CD4-positive, CD25-positive, alpha-beta regulatory T cell (primary cell): ENCODE data around the gene SH3GL2. TPM values are rescaled to one million over a fixed set of nuclear protein-coding genes. Genes with fewer than 3 reads are reported as not detected.

ENCODE experiments used
- ATAC-seq, 2 donors: fragments of 150-1000 bp; cut with Tn5 transposase; one replicate each; pipeline ENCODE4 v1.10.0; 2021; ENCODE audit warnings: low read depth in 2 of 2, moderate number of reproducible peaks in 2 of 2, moderate library complexity in 1 of 2
- DNase-seq, 3 donors: peaks; one replicate each; pipeline versions ENCODE4 v3.0.0 to v3.0.0-alpha.2; 2012 to 2022; ENCODE audit warnings: mixed read lengths in 1 of 3
- H3K27ac ChIP-seq: one replicate; pipeline ENCODE4 v1.7.0; 2013; ENCODE audit warnings: mild to moderate bottlenecking, low read length; ENCODE audit not compliant: insufficient read depth, poor library complexity, severe bottlenecking
- H3K27me3 ChIP-seq: one replicate; pipeline ENCODE4 v1.7.0; 2013; ENCODE audit warnings: low read length; ENCODE audit not compliant: control insufficient read depth, insufficient read depth
- H3K36me3 ChIP-seq: one replicate; pipeline ENCODE4 v1.7.0; 2013; ENCODE audit warnings: mild to moderate bottlenecking, low read length, moderate library complexity; ENCODE audit not compliant: control insufficient read depth, insufficient read depth
- H3K4me1 ChIP-seq: 2 replicates; pipeline ENCODE4 v1.7.0; 2013; ENCODE audit warnings: mild to moderate bottlenecking, low read length; ENCODE audit not compliant: insufficient read depth, control insufficient read depth, poor library complexity, severe bottlenecking
- H3K4me3 ChIP-seq: one replicate; pipeline ENCODE4 v1.7.0; 2013; ENCODE audit warnings: low read depth, mild to moderate bottlenecking, low read length, moderate library complexity
- H3K9me3 ChIP-seq, 2 experiments: 1 replicate in 1 of 2; 2 replicates in 1 of 2; pipeline ENCODE4 v1.7.0; 2013; ENCODE audit warnings: low read length in 2 of 2, mild to moderate bottlenecking in 1 of 2, moderate library complexity in 1 of 2; ENCODE audit not compliant: control insufficient read depth in 2 of 2
- H3K27ac Mint-ChIP-seq, 3 donors: one replicate each; pipeline ENCODE4 v1.8.0; 2020 to 2022; ENCODE audit warnings: mild to moderate bottlenecking in 3 of 3, mixed read lengths in 3 of 3, moderate library complexity in 2 of 3
- H3K27me3 Mint-ChIP-seq: one replicate; pipeline ENCODE4 v1.8.0; 2022; ENCODE audit warnings: mild to moderate bottlenecking, mixed read lengths
- H3K36me3 Mint-ChIP-seq: one replicate; pipeline ENCODE4 v1.8.0; 2020; ENCODE audit warnings: mixed read lengths
- H3K4me1 Mint-ChIP-seq, 4 donors: one replicate each; pipeline ENCODE4 v1.8.0; 2020 to 2022; ENCODE audit warnings: mixed read lengths in 4 of 4, mild to moderate bottlenecking in 1 of 4
- H3K4me3 Mint-ChIP-seq, 4 donors: one replicate each; pipeline ENCODE4 v1.8.0; 2020 to 2022; ENCODE audit warnings: mild to moderate bottlenecking in 4 of 4, mixed read lengths in 4 of 4, moderate library complexity in 3 of 4
- H3K9me3 Mint-ChIP-seq, 7 donors: one replicate each; pipeline ENCODE4 v1.8.0; 2020 to 2022; ENCODE audit warnings: mixed read lengths in 7 of 7, mild to moderate bottlenecking in 3 of 7, moderate library complexity in 2 of 7
- polyA plus RNA-seq, 4 donors: library from polyadenylated mRNA; unstranded; fragments of 300-500 nt; fragmentation: Illumina TruSeq; gene quantifications; one replicate each; pipeline ENCODE4 v1.2.3, GENCODE V29; 2021
- total RNA-seq: library from RNA; stranded (reverse); gene quantifications from one replicate; pipeline ENCODE4 v1.2.3, GENCODE V29; 2022

SH3GL2 gene
- total and polyA plus RNA-seq, 5 donors from 2014 or later, result not detected

GRCh38 chr9:17734674-17735073, 155.8 kb downstream of the SH3GL2 start:
- no peak overlapping the region for H3K27ac ChIP-seq
- Mint-ChIP-seq H3K9me3 (peaks cover 0 to 19% (median 8%) of the 10 kb centered on the region in 7 donors), H3K36me3 (no peaks in the 10 kb centered on the region), H3K4me3 (no peak overlapping the region), H3K27ac (no peak overlapping the region), H3K27me3 (no peaks in the 10 kb centered on the region), H3K4me1 (no peaks in the 10 kb centered on the region)
- H3K4me1 ChIP-seq, result no peaks in the 10 kb centered on the region
- DNase-seq (no peak), ATAC-seq (no peak)
- H3K4me3 ChIP-seq, result no peak overlapping the region
- no peaks in the 10 kb centered on the region for H3K27me3 ChIP-seq
- no peaks in the 10 kb centered on the region for H3K9me3 ChIP-seq
- H3K36me3 ChIP-seq, result no peaks in the 10 kb centered on the region

DNA sequence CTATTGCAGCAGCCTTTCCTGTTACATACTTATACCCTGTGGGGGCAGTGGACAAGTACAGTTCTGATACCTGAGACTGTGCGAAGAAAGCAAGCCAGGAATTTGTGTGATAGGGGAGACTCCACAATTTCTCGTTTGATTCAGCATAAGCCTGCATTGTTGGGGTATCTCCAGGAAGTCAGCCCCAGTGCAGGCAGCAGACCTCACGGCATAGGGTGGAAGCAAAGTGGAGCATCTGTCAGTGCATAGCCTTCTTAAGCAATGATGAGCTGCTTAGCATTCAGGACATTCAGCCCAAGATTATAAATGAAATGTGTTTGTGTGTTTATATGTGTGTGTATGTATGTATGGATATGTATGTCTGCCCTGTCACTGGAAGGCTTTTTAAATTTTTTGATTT, 157.0 kb downstream of the SH3GL2 start:
- H3K4me3 ChIP-seq, result no peak overlapping the region
- no peak for DNase-seq
- H3K4me3 Mint-ChIP-seq, result no peak overlapping the region
- no peaks in the 10 kb centered on the region for H3K36me3 ChIP-seq
- H3K36me3 Mint-ChIP-seq, result no peaks in the 10 kb centered on the region
- no peaks in the 10 kb centered on the region for H3K9me3 ChIP-seq
- H3K27ac ChIP-seq, result no peak overlapping the region
- no peak for ATAC-seq
- H3K27me3 ChIP-seq, result no peaks in the 10 kb centered on the region
- H3K9me3 Mint-ChIP-seq, result peaks cover 0 to 18% (median 7%) of the 10 kb centered on the region in 7 donors
- H3K27me3 Mint-ChIP-seq, result no peaks in the 10 kb centered on the region
- H3K27ac Mint-ChIP-seq, result no peak overlapping the region
- no peaks in the 10 kb centered on the region for H3K4me1 ChIP-seq
- no peaks in the 10 kb centered on the region for H3K4me1 Mint-ChIP-seq

DNA sequence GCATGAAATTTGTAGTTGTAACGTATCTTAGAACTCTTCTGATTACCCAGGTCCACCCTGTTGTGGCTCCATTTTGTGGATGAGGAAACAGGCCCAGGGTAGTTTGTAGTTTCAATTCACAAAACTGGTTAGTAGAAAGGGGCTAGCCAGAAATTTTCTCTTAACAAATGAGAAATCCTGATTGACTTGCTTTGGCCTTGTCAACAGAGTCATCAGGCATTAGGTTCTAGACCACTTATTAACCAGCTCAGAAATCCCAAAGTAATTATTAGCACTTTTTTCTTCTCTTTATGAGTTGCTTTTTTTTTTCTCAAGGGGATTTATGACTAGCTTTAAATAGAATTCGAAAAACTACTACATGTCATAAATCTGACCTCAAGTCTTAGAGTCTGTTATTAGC, 160.2 kb downstream of the SH3GL2 start:
- H3K27me3 ChIP-seq, result no peaks in the 10 kb centered on the region
- no peak for ATAC-seq
- no peaks in the 10 kb centered on the region for H3K36me3 Mint-ChIP-seq
- peaks cover 1 to 26% (median 7%) of the 10 kb centered on the region in 7 donors for H3K9me3 Mint-ChIP-seq
- DNase-seq, result no peak
- H3K27me3 Mint-ChIP-seq, result no peaks in the 10 kb centered on the region
- H3K4me1 Mint-ChIP-seq, result no peaks in the 10 kb centered on the region
- no peaks in the 10 kb centered on the region for H3K9me3 ChIP-seq
- no peak overlapping the region for H3K4me3 Mint-ChIP-seq
- H3K27ac Mint-ChIP-seq, result no peak overlapping the region
- no peak overlapping the region for H3K4me3 ChIP-seq
- H3K36me3 ChIP-seq, result no peaks in the 10 kb centered on the region
- H3K4me1 ChIP-seq, result no peaks in the 10 kb centered on the region
- H3K27ac ChIP-seq, result no peak overlapping the region

GRCh38 chr9:17739736-17740135, 160.9 kb downstream of the SH3GL2 start:
- H3K4me1 Mint-ChIP-seq, result no peaks in the 10 kb centered on the region
- Histone ChIP-seq H3K9me3 (no peaks in the 10 kb centered on the region), H3K4me1 (no peaks in the 10 kb centered on the region), H3K4me3 (no peak overlapping the region), H3K36me3 (no peaks in the 10 kb centered on the region), H3K27me3 (no peaks in the 10 kb centered on the region), H3K27ac (no peak overlapping the region)
- no peak overlapping the region for H3K27ac Mint-ChIP-seq
- H3K4me3 Mint-ChIP-seq, result no peak overlapping the region
- no peak for ATAC-seq
- no peak for DNase-seq
- H3K36me3 Mint-ChIP-seq, result no peaks in the 10 kb centered on the region
- H3K9me3 Mint-ChIP-seq, result peaks cover 1 to 27% (median 7%) of the 10 kb centered on the region in 7 donors
- no peaks in the 10 kb centered on the region for H3K27me3 Mint-ChIP-seq

DNA sequence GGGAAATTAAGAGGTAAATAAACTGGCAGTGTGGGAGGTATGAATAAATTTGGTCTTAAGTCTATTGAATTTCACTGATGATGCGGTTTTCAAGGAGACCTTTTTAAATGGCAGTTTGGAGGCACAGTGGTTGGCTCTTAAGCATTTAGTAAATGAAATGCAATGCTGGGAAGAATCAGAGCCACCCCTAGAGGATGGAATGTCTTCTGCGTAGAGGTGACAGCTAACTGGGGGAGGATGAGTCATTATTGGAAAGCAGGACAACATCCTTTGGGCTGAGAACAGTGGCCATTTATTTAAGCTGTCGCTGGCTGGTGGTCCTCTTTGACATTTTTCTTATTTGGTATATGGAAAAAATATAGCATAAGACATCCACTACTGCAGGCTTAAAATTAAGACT, 163.2 kb downstream of the SH3GL2 start:
- Histone ChIP-seq H3K4me1 (no peaks in the 10 kb centered on the region), H3K9me3 (no peaks in the 10 kb centered on the region), H3K27ac (no peak overlapping the region), H3K36me3 (no peaks in the 10 kb centered on the region), H3K27me3 (no peaks in the 10 kb centered on the region), H3K4me3 (no peak overlapping the region)
- H3K4me3 Mint-ChIP-seq, result no peak overlapping the region
- DNase-seq, result no peak
- H3K27ac Mint-ChIP-seq, result no peak overlapping the region
- H3K27me3 Mint-ChIP-seq, result no peaks in the 10 kb centered on the region
- no peaks in the 10 kb centered on the region for H3K36me3 Mint-ChIP-seq
- ATAC-seq, result no peak
- peaks cover 0 to 25% (median 2%) of the 10 kb centered on the region in 7 donors for H3K9me3 Mint-ChIP-seq
- no peaks in the 10 kb centered on the region for H3K4me1 Mint-ChIP-seq

DNA sequence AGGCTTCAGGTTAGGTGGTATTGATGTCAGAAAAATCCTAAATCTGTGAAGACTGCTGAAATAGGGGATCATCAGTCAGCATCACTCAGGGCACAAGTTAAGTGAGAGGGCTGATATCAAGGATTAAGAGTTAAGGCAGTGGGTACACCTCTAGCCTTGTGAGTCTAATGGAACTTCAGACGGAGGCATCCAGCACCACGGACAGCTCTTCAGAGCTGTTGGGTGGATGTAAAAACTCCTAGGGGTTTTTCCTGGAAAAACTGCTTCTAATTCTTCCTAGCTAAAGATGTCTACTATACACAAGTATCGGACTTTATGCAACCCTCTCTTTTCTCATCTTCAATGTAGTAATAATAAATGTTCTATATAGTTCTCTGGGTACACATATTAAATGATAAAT, 165.9 kb downstream of the SH3GL2 start:
- Histone ChIP-seq H3K9me3 (no peaks in the 10 kb centered on the region), H3K27ac (no peak overlapping the region), H3K4me3 (no peak overlapping the region), H3K4me1 (no peaks in the 10 kb centered on the region), H3K27me3 (no peaks in the 10 kb centered on the region), H3K36me3 (no peaks in the 10 kb centered on the region)
- Mint-ChIP-seq H3K27me3 (no peaks in the 10 kb centered on the region), H3K36me3 (no peaks in the 10 kb centered on the region), H3K4me1 (no peaks in the 10 kb centered on the region), H3K27ac (no peak overlapping the region), H3K4me3 (no peak overlapping the region), H3K9me3 (peaks cover 0 to 20% (median 2%) of the 10 kb centered on the region in 7 donors)
- no peak for ATAC-seq
- DNase-seq, result no peak

GRCh38 chr9:17750269-17750668, 171.4 kb downstream of the SH3GL2 start:
- peaks cover 0 to 14% (median 3%) of the 10 kb centered on the region in 7 donors for H3K9me3 Mint-ChIP-seq
- H3K27ac Mint-ChIP-seq, result no peak overlapping the region
- Histone ChIP-seq H3K27ac (no peak overlapping the region), H3K4me1 (no peaks in the 10 kb centered on the region), H3K9me3 (no peaks in the 10 kb centered on the region), H3K27me3 (no peaks in the 10 kb centered on the region), H3K36me3 (no peaks in the 10 kb centered on the region), H3K4me3 (no peak overlapping the region)
- no peaks in the 10 kb centered on the region for H3K36me3 Mint-ChIP-seq
- ATAC-seq (no peak), DNase-seq (no peak)
- H3K27me3 Mint-ChIP-seq, result no peaks in the 10 kb centered on the region
- no peak overlapping the region for H3K4me3 Mint-ChIP-seq
- H3K4me1 Mint-ChIP-seq, result no peaks in the 10 kb centered on the region

GRCh38 chr9:17751486-17751885, 172.6 kb downstream of the SH3GL2 start:
- H3K36me3 ChIP-seq, result no peaks in the 10 kb centered on the region
- no peak overlapping the region for H3K27ac Mint-ChIP-seq
- H3K27ac ChIP-seq, result no peak overlapping the region
- H3K36me3 Mint-ChIP-seq, result no peaks in the 10 kb centered on the region
- H3K9me3 Mint-ChIP-seq, result peaks cover 0 to 12% (median 3%) of the 10 kb centered on the region in 7 donors
- DNase-seq (no peak), ATAC-seq (no peak)
- H3K4me1 ChIP-seq, result no peaks in the 10 kb centered on the region
- no peak overlapping the region for H3K4me3 Mint-ChIP-seq
- H3K4me1 Mint-ChIP-seq, result no peaks in the 10 kb centered on the region
- H3K9me3 ChIP-seq, result no peaks in the 10 kb centered on the region
- H3K27me3 Mint-ChIP-seq, result no peaks in the 10 kb centered on the region
- no peak overlapping the region for H3K4me3 ChIP-seq
- no peaks in the 10 kb centered on the region for H3K27me3 ChIP-seq
